Middle frontal gyrus (tissue), 1 donor: ENCODE measurements around the gene INTS1.

ENCODE experiments used
- DNase-seq: peaks from one replicate; pipeline ENCODE4 v3.0.0-alpha.2; 2015; ENCODE audit warnings: low spot score; ENCODE audit errors: extremely low spot score

INTS1 gene, protein sequence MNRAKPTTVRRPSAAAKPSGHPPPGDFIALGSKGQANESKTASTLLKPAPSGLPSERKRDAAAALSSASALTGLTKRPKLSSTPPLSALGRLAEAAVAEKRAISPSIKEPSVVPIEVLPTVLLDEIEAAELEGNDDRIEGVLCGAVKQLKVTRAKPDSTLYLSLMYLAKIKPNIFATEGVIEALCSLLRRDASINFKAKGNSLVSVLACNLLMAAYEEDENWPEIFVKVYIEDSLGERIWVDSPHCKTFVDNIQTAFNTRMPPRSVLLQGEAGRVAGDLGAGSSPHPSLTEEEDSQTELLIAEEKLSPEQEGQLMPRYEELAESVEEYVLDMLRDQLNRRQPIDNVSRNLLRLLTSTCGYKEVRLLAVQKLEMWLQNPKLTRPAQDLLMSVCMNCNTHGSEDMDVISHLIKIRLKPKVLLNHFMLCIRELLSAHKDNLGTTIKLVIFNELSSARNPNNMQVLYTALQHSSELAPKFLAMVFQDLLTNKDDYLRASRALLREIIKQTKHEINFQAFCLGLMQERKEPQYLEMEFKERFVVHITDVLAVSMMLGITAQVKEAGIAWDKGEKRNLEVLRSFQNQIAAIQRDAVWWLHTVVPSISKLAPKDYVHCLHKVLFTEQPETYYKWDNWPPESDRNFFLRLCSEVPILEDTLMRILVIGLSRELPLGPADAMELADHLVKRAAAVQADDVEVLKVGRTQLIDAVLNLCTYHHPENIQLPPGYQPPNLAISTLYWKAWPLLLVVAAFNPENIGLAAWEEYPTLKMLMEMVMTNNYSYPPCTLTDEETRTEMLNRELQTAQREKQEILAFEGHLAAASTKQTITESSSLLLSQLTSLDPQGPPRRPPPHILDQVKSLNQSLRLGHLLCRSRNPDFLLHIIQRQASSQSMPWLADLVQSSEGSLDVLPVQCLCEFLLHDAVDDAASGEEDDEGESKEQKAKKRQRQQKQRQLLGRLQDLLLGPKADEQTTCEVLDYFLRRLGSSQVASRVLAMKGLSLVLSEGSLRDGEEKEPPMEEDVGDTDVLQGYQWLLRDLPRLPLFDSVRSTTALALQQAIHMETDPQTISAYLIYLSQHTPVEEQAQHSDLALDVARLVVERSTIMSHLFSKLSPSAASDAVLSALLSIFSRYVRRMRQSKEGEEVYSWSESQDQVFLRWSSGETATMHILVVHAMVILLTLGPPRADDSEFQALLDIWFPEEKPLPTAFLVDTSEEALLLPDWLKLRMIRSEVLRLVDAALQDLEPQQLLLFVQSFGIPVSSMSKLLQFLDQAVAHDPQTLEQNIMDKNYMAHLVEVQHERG (N-terminal part only)

DNA sequence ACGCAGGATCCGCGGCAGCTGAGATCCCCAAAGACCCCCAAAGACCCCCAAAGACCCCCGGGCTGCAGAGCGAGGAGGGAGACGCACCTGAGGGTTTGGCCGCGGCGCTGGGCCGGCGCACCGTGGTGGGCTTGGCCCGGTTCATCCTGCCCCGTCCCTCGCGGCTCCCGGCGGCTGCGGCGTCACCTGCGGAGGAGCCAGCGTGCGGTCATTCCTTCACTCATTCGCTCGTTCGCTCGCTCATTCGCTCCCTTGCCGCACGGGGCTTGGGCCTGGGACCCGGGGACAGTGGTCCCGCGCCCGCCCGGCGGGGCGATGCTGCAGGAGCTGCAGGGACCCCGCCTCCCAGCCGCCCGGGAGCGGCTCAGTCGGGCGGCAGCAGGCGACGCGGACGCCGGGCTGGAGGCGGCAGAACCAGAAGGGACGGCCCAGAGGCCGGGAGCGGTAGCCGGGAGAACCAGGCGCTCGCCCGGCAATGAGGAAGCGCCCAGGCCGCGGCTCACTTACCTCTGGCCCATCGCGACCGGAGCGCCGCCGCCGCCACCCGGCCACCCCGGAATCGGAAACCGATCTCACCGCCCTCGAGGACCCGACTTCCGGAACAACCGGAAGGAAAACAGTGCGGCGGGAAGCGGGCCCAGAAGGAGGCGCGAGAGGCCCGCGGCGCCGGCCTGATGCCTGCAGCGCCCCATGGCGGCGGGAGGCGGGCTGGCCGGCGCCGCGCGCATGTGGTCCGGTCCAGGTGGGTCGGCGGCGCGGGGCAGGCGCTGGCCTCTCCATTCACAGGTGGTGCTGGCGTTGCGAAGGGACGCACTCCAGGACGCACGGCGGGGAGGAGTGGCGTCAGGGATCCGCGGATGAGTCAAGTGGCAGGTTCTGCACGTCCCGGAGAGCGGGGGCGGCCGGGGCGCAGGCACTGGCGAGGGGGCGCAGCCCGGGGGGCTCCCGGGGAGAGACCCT, at the start of gene INTS1:
Gene INTS1 (minus strand): TSS at position 574 of the 960 bp plus-strand sequence. CDS start 429 bp downstream, at position 145.
- peak; percentile 93 for DNase-seq

- no peak for DNase-seq
Observed at GRCh38 chr7:1553512-1554210, 49.5 kb upstream of the INTS1 start.

- DNase-seq, result no peak
Observed at GRCh38 chr7:1552200-1552599, 48.0 kb upstream of the INTS1 start.

DNA sequence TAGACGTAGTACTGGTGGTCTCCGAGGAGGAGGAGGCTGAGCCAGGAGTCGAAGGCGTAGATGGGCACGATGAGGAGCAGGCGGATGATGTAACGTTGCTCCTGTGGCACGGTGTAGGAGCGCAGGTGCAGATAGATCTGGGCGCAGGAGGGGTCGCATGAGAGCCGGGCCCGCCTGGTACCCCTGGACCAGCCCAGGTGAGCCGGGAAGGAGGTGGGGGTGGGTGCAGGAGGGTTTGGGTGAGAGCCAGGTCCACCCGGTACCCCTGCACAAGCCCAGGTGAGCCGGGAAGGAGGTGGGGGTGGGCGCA, 46.6 kb upstream of the INTS1 start:
- no peak for DNase-seq

- DNase-seq, result no peak
Observed at GRCh38 chr7:1550005-1550845, 46.0 kb upstream of the INTS1 start.

GRCh38 chr7:1549357-1550004, 45.3 kb upstream of the INTS1 start:
- DNase-seq, result no peak

- no peak for DNase-seq
Observed at GRCh38 chr7:1548944-1549343, 44.8 kb upstream of the INTS1 start.

GRCh38 chr7:1548438-1548831, 44.2 kb upstream of the INTS1 start:
- no peak for DNase-seq

- DNase-seq, result no peak
Observed at GRCh38 chr7:1547777-1548437, 43.7 kb upstream of the INTS1 start.

GRCh38 chr7:1546909-1547776, 43.0 kb upstream of the INTS1 start:
- no peak for DNase-seq

DNA sequence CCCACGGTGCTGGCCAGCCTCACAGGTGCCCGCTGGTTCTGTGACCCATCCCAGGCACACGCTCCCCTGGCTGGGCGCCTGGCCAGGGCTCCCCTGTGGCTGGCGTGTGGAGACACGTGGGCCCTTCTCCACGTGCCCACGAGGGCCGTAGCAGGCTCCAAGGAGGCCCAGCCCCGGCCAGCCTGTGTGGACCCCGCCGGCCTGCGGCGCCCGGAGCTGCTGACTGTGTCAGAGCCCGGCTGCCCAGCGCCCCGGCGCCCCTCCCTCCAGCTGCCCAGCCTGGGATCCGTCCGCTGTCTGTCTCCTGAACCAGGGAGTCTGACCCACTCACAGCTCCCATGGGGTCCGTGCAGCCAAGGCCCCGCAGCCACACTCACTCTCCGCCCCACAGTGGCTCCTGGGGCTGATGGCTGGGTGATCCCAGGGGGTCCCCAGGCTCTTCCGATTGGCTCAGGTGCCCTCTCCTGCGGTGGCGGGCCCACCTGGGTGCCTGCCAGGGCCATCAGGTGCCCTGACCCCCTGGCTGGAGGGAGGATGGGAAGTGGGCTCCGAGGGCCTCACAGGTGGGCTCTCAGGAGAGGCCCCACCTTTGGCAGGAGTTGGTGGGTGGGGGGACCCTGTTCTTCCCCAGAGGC, 42.2 kb upstream of the INTS1 start:
- DNase-seq, result no peak

GRCh38 chr7:1545417-1546246, 41.4 kb upstream of the INTS1 start:
- no peak for DNase-seq

GRCh38 chr7:1544896-1545416, 40.8 kb upstream of the INTS1 start:
- no peak for DNase-seq

DNA sequence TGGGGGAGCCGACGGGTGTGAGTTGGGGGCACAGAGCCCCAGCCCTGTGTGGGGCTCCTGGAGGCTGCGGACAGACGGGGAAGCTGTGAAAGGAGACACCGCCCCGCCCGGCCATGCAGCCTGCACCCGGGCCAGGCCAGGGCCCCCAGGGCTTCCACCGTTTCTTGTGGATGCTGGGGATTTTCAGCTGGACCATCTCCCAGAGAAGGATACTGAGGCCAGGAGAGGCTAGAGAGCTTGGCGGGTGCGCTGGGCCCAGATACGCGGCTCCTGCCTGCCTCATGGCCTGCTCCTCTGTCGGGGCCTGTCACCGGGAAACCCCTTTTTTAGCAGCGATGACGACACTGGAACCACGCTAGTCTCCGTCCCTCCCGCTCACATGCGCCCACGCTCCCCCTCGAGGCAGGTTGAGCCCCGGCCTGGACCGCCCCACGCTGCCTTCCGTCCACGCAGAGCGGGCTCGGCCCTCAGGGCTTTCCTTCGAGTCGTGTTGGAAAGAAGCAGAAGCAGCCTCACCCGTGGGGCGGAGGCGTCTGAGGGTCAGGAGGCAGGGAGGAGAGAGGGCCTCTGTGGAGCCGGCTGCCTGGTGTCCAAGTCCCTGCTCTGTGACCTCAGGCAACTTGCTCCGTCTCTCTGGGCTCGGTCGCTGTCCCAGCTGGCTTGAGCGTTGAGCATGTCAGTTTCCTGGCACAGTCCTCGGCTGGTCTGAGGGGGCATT, 40.1 kb upstream of the INTS1 start:
- DNase-seq, result no peak

DNA sequence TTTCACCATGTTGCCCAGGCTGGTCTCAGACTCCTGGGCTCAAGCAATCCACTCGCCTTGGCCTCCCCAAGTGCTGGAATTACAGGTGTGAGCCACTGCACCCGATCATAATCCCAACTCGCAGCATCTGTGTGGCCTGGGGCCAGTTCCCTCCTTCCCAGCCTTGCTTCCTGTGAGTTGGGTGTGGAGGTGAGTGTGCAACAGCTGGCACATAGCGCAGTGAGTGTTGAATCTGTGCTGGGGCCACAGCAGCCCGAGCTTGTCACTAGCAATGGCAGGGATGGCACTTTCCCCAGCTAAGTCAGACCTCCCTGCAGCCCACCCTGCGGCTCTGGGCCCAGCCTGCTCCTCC, 39.6 kb upstream of the INTS1 start:
- DNase-seq, result no peak
